GM19395 (cell line): ENCODE measurements around the gene GBP1.
"Not testable (repeated sequence)": the region's sequence is repeated elsewhere in the genome, so short reads cannot be mapped to it uniquely, and the experiment has no call there.

Experiments
- ATAC-seq: cut with Tn5 transposase; IDR thresholded peaks from one replicate; pipeline ENCODE4 v1.9.1; 2021; ENCODE audit warnings: mild to moderate bottlenecking, moderate library complexity; ENCODE audit not compliant: unreplicated experiment

The GBP1 gene

GRCh38 chr1:89060091-89060490 lies 4.9 kb downstream of the GBP1 start:
- ATAC-seq, result no peak

- ATAC-seq, result no peak
Observed at GRCh38 chr1:89051955-89052312, 13.1 kb downstream of the GBP1 start.

- ATAC-seq, result no peak
Observed at GRCh38 chr1:89051300-89051954, 13.6 kb downstream of the GBP1 start.

- no peak for ATAC-seq
Observed at GRCh38 chr1:89050649-89051033, 14.4 kb downstream of the GBP1 start.

GRCh38 chr1:89049901-89050648 lies 14.9 kb downstream of the GBP1 start:
- ATAC-seq, result not testable (repeated sequence)

- not testable (repeated sequence) for ATAC-seq
Observed at GRCh38 chr1:89049187-89049586, 15.8 kb downstream of the GBP1 start.

GRCh38 chr1:89047734-89048133 lies 17.3 kb downstream of the GBP1 start:
- ATAC-seq, result no peak

- not testable (repeated sequence) for ATAC-seq
Observed at GRCh38 chr1:89046318-89047183, 18.5 kb downstream of the GBP1 start.

- ATAC-seq, result no peak
Observed at GRCh38 chr1:89044970-89045721, 19.9 kb downstream of the GBP1 start.

- no peak for ATAC-seq
Observed at GRCh38 chr1:89043940-89044339, 21.1 kb downstream of the GBP1 start.

GRCh38 chr1:89042491-89042890 lies 22.5 kb downstream of the GBP1 start:
- ATAC-seq, result no peak

- ATAC-seq, result no peak
Observed at GRCh38 chr1:89041721-89042120, 23.3 kb downstream of the GBP1 start.

GRCh38 chr1:89041119-89041641 lies 23.8 kb downstream of the GBP1 start:
- peak; percentile 90 for ATAC-seq

- no peak for ATAC-seq
Observed at GRCh38 chr1:89040315-89040626, 24.7 kb downstream of the GBP1 start.

- ATAC-seq, result no peak
Observed at GRCh38 chr1:89037186-89037585, 27.8 kb downstream of the GBP1 start.

GRCh38 chr1:89035080-89035479 lies 29.9 kb downstream of the GBP1 start:
- no peak for ATAC-seq

- not testable (repeated sequence) for ATAC-seq
Observed at GRCh38 chr1:89034004-89034403, 31.0 kb downstream of the GBP1 start.

- not testable (repeated sequence) for ATAC-seq
Observed at GRCh38 chr1:89029051-89029450, 36.0 kb downstream of the GBP1 start.

- ATAC-seq, result no peak
Observed at GRCh38 chr1:89025928-89026327, 39.1 kb downstream of the GBP1 start.

- ATAC-seq, result no peak
Observed at GRCh38 chr1:89023026-89023425, 42.0 kb downstream of the GBP1 start.
